PC-9 (cell line): ENCODE results near the gene RASGEF1C. TPM values are rescaled to one million over a fixed set of nuclear protein-coding genes. Genes with fewer than 3 reads are reported as not detected.

Experiments
- BruUV-seq: library from RNA; stranded (reverse); fragments of 400-500 nt; replicated peaks from 2 replicates; lab custom pipeline; 2021; lab: Mats Ljungman, UMichigan
- CTCF ChIA-PET: fragments of 300-600 bp; sonication (Branson Sonifier 250); formaldehyde crosslinking; loops from one replicate; lab custom pipeline; 2022; ENCODE audit warnings: antibody characterized with exemption; lab: Charles Lee
- POLR2A ChIA-PET: fragments of 300-600 bp; sonication (Branson Sonifier 250); formaldehyde crosslinking; loops from one replicate; lab custom pipeline; 2022; ENCODE audit warnings: antibody characterized with exemption; ENCODE audit not compliant: unreplicated experiment; lab: Charles Lee
- DNase-seq, 2 experiments: peaks; one replicate each; pipeline versions ENCODE4 v3.0.0 to v3.0.0-alpha.2; 2015 to 2022; ENCODE audit warnings: mixed read lengths in 1 of 2
- H2AFZ ChIP-seq: fragments of 200-600 bp; sonication (generic); 2 replicates; pipeline ENCODE4 v1.8.1; 2017; ENCODE audit warnings: antibody characterized with exemption
- H3F3A ChIP-seq: fragments of 200-600 bp; sonication (generic); 2 replicates; pipeline ENCODE4 v1.8.1; 2017; ENCODE audit warnings: antibody characterized with exemption, mild to moderate bottlenecking, low read depth; ENCODE audit not compliant: insufficient read depth
- H3K27ac ChIP-seq: fragments of 200-600 bp; sonication (generic); 2 replicates; pipeline ENCODE4 v1.6.1; 2016; ENCODE audit warnings: mixed run types
- H3K27me3 ChIP-seq: fragments of 200-600 bp; sonication (generic); 2 replicates; pipeline ENCODE4 v1.6.1; 2016; ENCODE audit warnings: low read depth, mixed run types; ENCODE audit not compliant: insufficient read depth
- H3K36me3 ChIP-seq: fragments of 200-600 bp; sonication (generic); 2 replicates; pipeline ENCODE4 v1.6.1; 2016; ENCODE audit warnings: low read depth, mixed run types
- H3K4me1 ChIP-seq: fragments of 200-600 bp; sonication (generic); replicated peaks from 2 replicates; pipeline ENCODE4 v1.6.1; 2016; ENCODE audit warnings: mixed run types; ENCODE audit not compliant: insufficient read depth
- H3K4me2 ChIP-seq: fragments of 200-600 bp; sonication (generic); 2 replicates; pipeline ENCODE4 v1.6.1; 2017; ENCODE audit warnings: mixed run types
- H3K4me3 ChIP-seq: fragments of 200-600 bp; sonication (generic); 2 replicates; pipeline ENCODE4 v1.6.1; 2016; ENCODE audit warnings: mixed run types
- H3K79me2 ChIP-seq: fragments of 200-600 bp; sonication (generic); 2 replicates; pipeline ENCODE4 v1.6.1; 2017; ENCODE audit warnings: low read depth, mixed run types
- H3K9me2 ChIP-seq: fragments of 200-600 bp; sonication (generic); 2 replicates; pipeline ENCODE4 v1.8.1; 2017; ENCODE audit warnings: mild to moderate bottlenecking; ENCODE audit not compliant: insufficient read depth
- H3K9me3 ChIP-seq: fragments of 200-600 bp; sonication (generic); 2 replicates; pipeline ENCODE4 v1.8.1; 2016; ENCODE audit warnings: low read depth; ENCODE audit not compliant: insufficient read depth
- H4K20me1 ChIP-seq: fragments of 200-600 bp; sonication (generic); 2 replicates; pipeline ENCODE4 v1.8.1; 2017; ENCODE audit not compliant: insufficient read depth
- CTCF ChIP-seq: fragments of 200-600 bp; sonication (generic); conservative IDR thresholded peaks from 2 replicates; pipeline ENCODE4 v1.6.1; 2017; ENCODE audit warnings: mixed run types, antibody characterized with exemption, mild to moderate bottlenecking, moderate library complexity
- EZH2 ChIP-seq: fragments of 200-600 bp; sonication (generic); IDR thresholded peaks from 2 replicates; pipeline ENCODE4 v1.8.0; 2017; ENCODE audit warnings: antibody characterized with exemption, low read depth
- intact Hi-C: fragments of 100-400 bp; cut with micrococcal nuclease; formaldehyde crosslinking; loops from one replicate; pipeline ENCODE4 v1.10.0; 2022; ENCODE audit not compliant: unreplicated experiment
- total RNA-seq: library from RNA; stranded (reverse); gene quantifications from 2 replicates; pipeline ENCODE4 v1.2.3, GENCODE V29; 2021

RASGEF1C gene
- total RNA-seq, 1 experiment from 2014 or later, result not detected

- ChIA-PET POLR2A (no interaction called here), CTCF (interaction anchor here (0.6 kb wide), 1 partner anchor 35 kb away, joined by 7 read pairs; no protein-coding TSS in a partner anchor)
- H3K27ac ChIP-seq, result no peak overlapping the region
These were observed 95.2 kb downstream of the RASGEF1C start for GRCh38 chr5:180113660-180114303.

GRCh38 chr5:180112181-180112861 lies 96.7 kb downstream of the RASGEF1C start:
- intact Hi-C loops, result no loop called here
- H3K27ac ChIP-seq, result no peak overlapping the region
- 0 out of 2 replicates have a peak, but pooled peaks cover 2% of the 10 kb centered on the region for H3K9me3 ChIP-seq
- H3K79me2 ChIP-seq, result no peaks in the 10 kb centered on the region
- no peaks in the 10 kb centered on the region for H3F3A ChIP-seq
- H2AFZ ChIP-seq, result no peak overlapping the region
- H3K36me3 ChIP-seq, result no peaks in the 10 kb centered on the region
- no peaks in the 10 kb centered on the region for H3K9me2 ChIP-seq
- no peak overlapping the region for H3K4me3 ChIP-seq
- ChIA-PET CTCF (no interaction called here), POLR2A (no interaction called here)
- H4K20me1 ChIP-seq, result no peaks in the 10 kb centered on the region
- no peaks in the 10 kb centered on the region for H3K4me1 ChIP-seq
- BruUV-seq, result no TSS peak
- TF ChIP-seq EZH2 (no peak), CTCF (no peak)
- H3K27me3 ChIP-seq, result no peaks in the 10 kb centered on the region
- no peak for DNase-seq
- H3K4me2 ChIP-seq, result no peak overlapping the region

More at GRCh38 chr5:180113660-180114303, 95.2 kb downstream of the RASGEF1C start:
- H3K9me2 ChIP-seq, result no peaks in the 10 kb centered on the region
- H3K79me2 ChIP-seq, result no peaks in the 10 kb centered on the region
- no peaks in the 10 kb centered on the region for H3F3A ChIP-seq
- no peaks in the 10 kb centered on the region for H4K20me1 ChIP-seq
- H3K9me3 ChIP-seq, result no peaks in the 10 kb centered on the region
- H3K4me1 ChIP-seq, result no peaks in the 10 kb centered on the region
- H2AFZ ChIP-seq, result no peak overlapping the region
- no peak overlapping the region for H3K4me3 ChIP-seq
- no TSS peak for BruUV-seq
- no peaks in the 10 kb centered on the region for H3K27me3 ChIP-seq
- peak in 1 of 2 experiments; percentile 16 for DNase-seq
- intact Hi-C loops, result no loop called here
- H3K36me3 ChIP-seq, result no peaks in the 10 kb centered on the region
- no peak overlapping the region for H3K4me2 ChIP-seq
- no peak for TF ChIP-seq EZH2
- no peak for TF ChIP-seq CTCF

GRCh38 chr5:180111273-180112002 lies 97.6 kb downstream of the RASGEF1C start:
- H3K27me3 ChIP-seq, result no peaks in the 10 kb centered on the region
- no peak overlapping the region for H3K27ac ChIP-seq
- no TSS peak for BruUV-seq
- no peaks in the 10 kb centered on the region for H3K36me3 ChIP-seq
- CTCF ChIA-PET, result no interaction called here
- H3K9me2 ChIP-seq, result no peaks in the 10 kb centered on the region
- intact Hi-C loops, result no loop called here
- no peaks in the 10 kb centered on the region for H4K20me1 ChIP-seq
- TF ChIP-seq EZH2, result no peak
- TF ChIP-seq CTCF, result no peak
- H2AFZ ChIP-seq, result no peak overlapping the region
- POLR2A ChIA-PET, result no interaction called here
- peaks cover 11% of the 10 kb centered on the region for H3K9me3 ChIP-seq
- no peak overlapping the region for H3K4me2 ChIP-seq
- no peaks in the 10 kb centered on the region for H3K79me2 ChIP-seq
- no peak overlapping the region for H3K4me3 ChIP-seq
- no peaks in the 10 kb centered on the region for H3F3A ChIP-seq
- DNase-seq, result no peak
- H3K4me1 ChIP-seq, result no peaks in the 10 kb centered on the region
